HEK293 (cell line): ENCODE data around the gene CD164.

ENCODE experiments used
- CTCF ChIA-PET: fragments of 350-600 bp; formaldehyde crosslinking; extraction: SDS; loops from one replicate; lab custom pipeline; 2021; ENCODE audit warnings: antibody characterized with exemption; lab: Yijun Ruan, JAX
- POLR2A ChIA-PET: fragments of 300-600 bp; formaldehyde crosslinking; extraction: SDS; loops from one replicate; lab custom pipeline; 2020; ENCODE audit warnings: antibody characterized with exemption, inconsistent platforms; lab: Yijun Ruan, JAX
- H3K27ac ChIP-seq: fragments of 200-500 bp; sonication (Bioruptor generic); 2 replicates; pipeline ENCODE4 v1.5.1; 2014; ENCODE audit warnings: low read depth, low read length, control low read depth, inconsistent platforms; ENCODE audit errors: extremely low read depth
- H3K36me3 ChIP-seq, 2 experiments: fragments of 200-500 bp in 1 of 2; sonication (Bioruptor generic) in 1 of 2; 1 replicate in 1 of 2; 2 replicates in 1 of 2; pipeline ENCODE4 v1.5.1; 2014 to 2017; ENCODE audit warnings: inconsistent platforms in 2 of 2, low read length in 2 of 2; ENCODE audit not compliant: control insufficient read depth in 2 of 2, insufficient read depth in 1 of 2
- H3K4me1 ChIP-seq: fragments of 200-500 bp; sonication (Bioruptor generic); 2 replicates; pipeline ENCODE4 v1.5.1; 2014; ENCODE audit warnings: mild to moderate bottlenecking, low read length, inconsistent platforms; ENCODE audit not compliant: control insufficient read depth, insufficient read depth
- H3K4me3 ChIP-seq: 2 replicates; pipeline ENCODE4 v1.5.1; 2011; ENCODE audit warnings: low read depth, mild to moderate bottlenecking, control low read depth, low read length, moderate library complexity
- H3K9me3 ChIP-seq: fragments of 200-500 bp; sonication (Bioruptor generic); 2 replicates; pipeline ENCODE4 v1.5.1; 2014; ENCODE audit warnings: low read depth, low read length, inconsistent platforms; ENCODE audit not compliant: control insufficient read depth, insufficient read depth
- HOXC10 ChIP-seq: sonication (generic); formaldehyde crosslinking; IDR thresholded peaks from 2 replicates; pipeline ENCODE4 v1.8.1; 2023; ENCODE audit warnings: mild to moderate bottlenecking, missing genetic modification reagents
- PRDM6 ChIP-seq: fragments of 450-650 bp; formaldehyde crosslinking; IDR thresholded peaks from 2 replicates; pipeline ENCODE4 v1.5.1; 2017; ENCODE audit warnings: missing biosample characterization, missing genetic modification characterization
- SCRT2 ChIP-seq: fragments of 450-650 bp; formaldehyde crosslinking; IDR thresholded peaks from 2 replicates; pipeline ENCODE4 v1.5.1; 2016; ENCODE audit warnings: missing biosample characterization, missing genetic modification characterization
- TCF7L2 ChIP-seq: IDR thresholded peaks from 2 replicates; pipeline ENCODE4 v1.6.1; 2011; ENCODE audit warnings: low read depth, mild to moderate bottlenecking, inconsistent platforms, low read length, moderate library complexity, borderline replicate concordance
- ZBTB21 ChIP-seq: fragments of 450-650 bp; formaldehyde crosslinking; IDR thresholded peaks from 2 replicates; pipeline ENCODE4 v1.5.1; 2017; ENCODE audit warnings: missing biosample characterization, missing genetic modification characterization
- ZFP41 ChIP-seq: fragments of 450-650 bp; formaldehyde crosslinking; IDR thresholded peaks from 2 replicates; pipeline ENCODE4 v1.5.1; 2016; ENCODE audit warnings: missing biosample characterization, missing genetic modification characterization, borderline replicate concordance
- ZIC2 ChIP-seq: fragments of 450-650 bp; formaldehyde crosslinking; IDR thresholded peaks from 2 replicates; pipeline ENCODE4 v1.5.1; 2016; ENCODE audit warnings: missing biosample characterization, missing genetic modification characterization
- ZNF114 ChIP-seq: fragments of 450-650 bp; formaldehyde crosslinking; IDR thresholded peaks from 2 replicates; pipeline ENCODE4 v1.5.0; 2017; ENCODE audit warnings: missing biosample characterization, missing genetic modification characterization
- ZNF169 ChIP-seq: fragments of 450-650 bp; formaldehyde crosslinking; IDR thresholded peaks from 2 replicates; pipeline ENCODE4 v1.5.1; 2016; ENCODE audit warnings: missing biosample characterization, missing genetic modification characterization
- ZNF214 ChIP-seq: fragments of 450-650 bp; formaldehyde crosslinking; IDR thresholded peaks from 2 replicates; pipeline ENCODE4 v1.5.1; 2017; ENCODE audit warnings: missing biosample characterization, mild to moderate bottlenecking, missing genetic modification characterization, borderline replicate concordance
- ZNF248 ChIP-seq: fragments of 450-650 bp; formaldehyde crosslinking; IDR thresholded peaks from 2 replicates; pipeline ENCODE4 v1.5.1; 2017; ENCODE audit warnings: missing biosample characterization, missing genetic modification characterization
- ZNF426 ChIP-seq: fragments of 450-650 bp; formaldehyde crosslinking; IDR thresholded peaks from 2 replicates; pipeline ENCODE4 v1.5.1; 2017; ENCODE audit warnings: missing biosample characterization, missing genetic modification characterization, mild to moderate bottlenecking, inconsistent platforms, moderate library complexity
- ZSCAN16 ChIP-seq: fragments of 450-650 bp; formaldehyde crosslinking; IDR thresholded peaks from 2 replicates; pipeline ENCODE4 v1.5.1; 2016; ENCODE audit warnings: missing biosample characterization, missing genetic modification characterization
- TF ChIP-seq, protein P1 (sequence below): fragments of 450-650 bp; formaldehyde crosslinking; IDR thresholded peaks from 2 replicates; pipeline ENCODE4 v1.5.1; 2016; ENCODE audit warnings: missing biosample characterization, missing genetic modification characterization
- TF ChIP-seq, protein P2 (sequence below): fragments of 450-650 bp; formaldehyde crosslinking; IDR thresholded peaks from 2 replicates; pipeline ENCODE4 v1.5.1; 2017; ENCODE audit warnings: missing biosample characterization, missing genetic modification characterization
- TF ChIP-seq, protein P3 (sequence below): fragments of 450-650 bp; formaldehyde crosslinking; IDR thresholded peaks from 2 replicates; pipeline ENCODE4 v1.5.1; 2016; ENCODE audit warnings: missing biosample characterization, missing genetic modification characterization
- TF ChIP-seq, protein P4 (sequence below): fragments of 450-650 bp; formaldehyde crosslinking; IDR thresholded peaks from 2 replicates; pipeline ENCODE4 v1.5.1; 2016; ENCODE audit warnings: missing biosample characterization, missing genetic modification characterization
- TF ChIP-seq, protein P5 (sequence below): fragments of 450-650 bp; formaldehyde crosslinking; conservative IDR thresholded peaks from 2 replicates; pipeline ENCODE4 v1.5.1; 2016; ENCODE audit warnings: low read depth, missing biosample characterization, missing genetic modification characterization

Gene CD164

GRCh38 chr6:109362102-109362884, 20.0 kb downstream of the CD164 start:
- no peak overlapping the region for H3K4me3 ChIP-seq
- no peaks in the 10 kb centered on the region for H3K9me3 ChIP-seq
- no peak overlapping the region for H3K27ac ChIP-seq
- TF ChIP-seq, protein P1, sequence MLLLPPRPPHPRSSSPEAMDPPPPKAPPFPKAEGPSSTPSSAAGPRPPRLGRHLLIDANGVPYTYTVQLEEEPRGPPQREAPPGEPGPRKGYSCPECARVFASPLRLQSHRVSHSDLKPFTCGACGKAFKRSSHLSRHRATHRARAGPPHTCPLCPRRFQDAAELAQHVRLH (tag by site-specific recombination): no peak
- TF ChIP-seq, protein P2, sequence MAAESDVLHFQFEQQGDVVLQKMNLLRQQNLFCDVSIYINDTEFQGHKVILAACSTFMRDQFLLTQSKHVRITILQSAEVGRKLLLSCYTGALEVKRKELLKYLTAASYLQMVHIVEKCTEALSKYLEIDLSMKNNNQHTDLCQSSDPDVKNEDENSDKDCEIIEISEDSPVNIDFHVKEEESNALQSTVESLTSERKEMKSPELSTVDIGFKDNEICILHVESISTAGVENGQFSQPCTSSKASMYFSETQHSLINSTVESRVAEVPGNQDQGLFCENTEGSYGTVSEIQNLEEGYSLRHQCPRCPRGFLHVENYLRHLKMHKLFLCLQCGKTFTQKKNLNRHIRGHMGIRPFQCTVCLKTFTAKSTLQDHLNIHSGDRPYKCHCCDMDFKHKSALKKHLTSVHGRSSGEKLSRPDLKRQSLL (tag by site-specific recombination): no peak
- TF ChIP-seq ZNF214 (tag by site-specific recombination): no peak
- TF ChIP-seq SCRT2 (tag by site-specific recombination): no peak
- no peak for TF ChIP-seq ZNF426
- no peak for TF ChIP-seq TCF7L2
- TF ChIP-seq ZNF169 (tag by site-specific recombination): no peak
- TF ChIP-seq HOXC10 (CRISPR knock-in tag): no peak
- H3K4me1 ChIP-seq: no peaks in the 10 kb centered on the region
- H3K36me3 ChIP-seq: peaks cover 10 to 92% of the 10 kb centered on the region in 2 experiments
- CTCF ChIA-PET: interaction anchor here (1.3 kb wide), 1 partner anchor 20 kb away, joined by 3 read pairs; the partner anchor contains the start of gene CD164
- POLR2A ChIA-PET: interaction anchor here (0.7 to 1.5 kb wide), 2 partner anchors 20 to 755 kb away, joined by 4 read pairs; partner anchors contain the start of gene CD164

- Histone ChIP-seq H3K27ac (no peak overlapping the region), H3K4me3 (no peak overlapping the region), H3K4me1 (no peaks in the 10 kb centered on the region), H3K9me3 (no peaks in the 10 kb centered on the region), H3K36me3 (peaks cover 8 to 92% of the 10 kb centered on the region in 2 experiments; a peak in 2 of 3 replicates)
- ChIA-PET POLR2A (no interaction called here), CTCF (no interaction called here)
- TF ChIP-seq ZBTB21 (tag by site-specific recombination) (no peak), ZNF248 (tag by site-specific recombination) (no peak), PRDM6 (no peak), ZFP41 (no peak), ZNF114 (tag by site-specific recombination) (no peak), ZSCAN16 (no peak), ZIC2 (no peak)
- TF ChIP-seq, protein P3, sequence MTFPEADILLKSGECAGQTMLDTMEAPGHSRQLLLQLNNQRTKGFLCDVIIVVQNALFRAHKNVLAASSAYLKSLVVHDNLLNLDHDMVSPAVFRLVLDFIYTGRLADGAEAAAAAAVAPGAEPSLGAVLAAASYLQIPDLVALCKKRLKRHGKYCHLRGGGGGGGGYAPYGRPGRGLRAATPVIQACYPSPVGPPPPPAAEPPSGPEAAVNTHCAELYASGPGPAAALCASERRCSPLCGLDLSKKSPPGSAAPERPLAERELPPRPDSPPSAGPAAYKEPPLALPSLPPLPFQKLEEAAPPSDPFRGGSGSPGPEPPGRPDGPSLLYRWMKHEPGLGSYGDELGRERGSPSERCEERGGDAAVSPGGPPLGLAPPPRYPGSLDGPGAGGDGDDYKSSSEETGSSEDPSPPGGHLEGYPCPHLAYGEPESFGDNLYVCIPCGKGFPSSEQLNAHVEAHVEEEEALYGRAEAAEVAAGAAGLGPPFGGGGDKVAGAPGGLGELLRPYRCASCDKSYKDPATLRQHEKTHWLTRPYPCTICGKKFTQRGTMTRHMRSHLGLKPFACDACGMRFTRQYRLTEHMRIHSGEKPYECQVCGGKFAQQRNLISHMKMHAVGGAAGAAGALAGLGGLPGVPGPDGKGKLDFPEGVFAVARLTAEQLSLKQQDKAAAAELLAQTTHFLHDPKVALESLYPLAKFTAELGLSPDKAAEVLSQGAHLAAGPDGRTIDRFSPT (tag by site-specific recombination): no peak
- TF ChIP-seq, protein P4, sequence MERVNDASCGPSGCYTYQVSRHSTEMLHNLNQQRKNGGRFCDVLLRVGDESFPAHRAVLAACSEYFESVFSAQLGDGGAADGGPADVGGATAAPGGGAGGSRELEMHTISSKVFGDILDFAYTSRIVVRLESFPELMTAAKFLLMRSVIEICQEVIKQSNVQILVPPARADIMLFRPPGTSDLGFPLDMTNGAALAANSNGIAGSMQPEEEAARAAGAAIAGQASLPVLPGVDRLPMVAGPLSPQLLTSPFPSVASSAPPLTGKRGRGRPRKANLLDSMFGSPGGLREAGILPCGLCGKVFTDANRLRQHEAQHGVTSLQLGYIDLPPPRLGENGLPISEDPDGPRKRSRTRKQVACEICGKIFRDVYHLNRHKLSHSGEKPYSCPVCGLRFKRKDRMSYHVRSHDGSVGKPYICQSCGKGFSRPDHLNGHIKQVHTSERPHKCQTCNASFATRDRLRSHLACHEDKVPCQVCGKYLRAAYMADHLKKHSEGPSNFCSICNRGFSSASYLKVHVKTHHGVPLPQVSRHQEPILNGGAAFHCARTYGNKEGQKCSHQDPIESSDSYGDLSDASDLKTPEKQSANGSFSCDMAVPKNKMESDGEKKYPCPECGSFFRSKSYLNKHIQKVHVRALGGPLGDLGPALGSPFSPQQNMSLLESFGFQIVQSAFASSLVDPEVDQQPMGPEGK: no peak
- TF ChIP-seq, protein P5, sequence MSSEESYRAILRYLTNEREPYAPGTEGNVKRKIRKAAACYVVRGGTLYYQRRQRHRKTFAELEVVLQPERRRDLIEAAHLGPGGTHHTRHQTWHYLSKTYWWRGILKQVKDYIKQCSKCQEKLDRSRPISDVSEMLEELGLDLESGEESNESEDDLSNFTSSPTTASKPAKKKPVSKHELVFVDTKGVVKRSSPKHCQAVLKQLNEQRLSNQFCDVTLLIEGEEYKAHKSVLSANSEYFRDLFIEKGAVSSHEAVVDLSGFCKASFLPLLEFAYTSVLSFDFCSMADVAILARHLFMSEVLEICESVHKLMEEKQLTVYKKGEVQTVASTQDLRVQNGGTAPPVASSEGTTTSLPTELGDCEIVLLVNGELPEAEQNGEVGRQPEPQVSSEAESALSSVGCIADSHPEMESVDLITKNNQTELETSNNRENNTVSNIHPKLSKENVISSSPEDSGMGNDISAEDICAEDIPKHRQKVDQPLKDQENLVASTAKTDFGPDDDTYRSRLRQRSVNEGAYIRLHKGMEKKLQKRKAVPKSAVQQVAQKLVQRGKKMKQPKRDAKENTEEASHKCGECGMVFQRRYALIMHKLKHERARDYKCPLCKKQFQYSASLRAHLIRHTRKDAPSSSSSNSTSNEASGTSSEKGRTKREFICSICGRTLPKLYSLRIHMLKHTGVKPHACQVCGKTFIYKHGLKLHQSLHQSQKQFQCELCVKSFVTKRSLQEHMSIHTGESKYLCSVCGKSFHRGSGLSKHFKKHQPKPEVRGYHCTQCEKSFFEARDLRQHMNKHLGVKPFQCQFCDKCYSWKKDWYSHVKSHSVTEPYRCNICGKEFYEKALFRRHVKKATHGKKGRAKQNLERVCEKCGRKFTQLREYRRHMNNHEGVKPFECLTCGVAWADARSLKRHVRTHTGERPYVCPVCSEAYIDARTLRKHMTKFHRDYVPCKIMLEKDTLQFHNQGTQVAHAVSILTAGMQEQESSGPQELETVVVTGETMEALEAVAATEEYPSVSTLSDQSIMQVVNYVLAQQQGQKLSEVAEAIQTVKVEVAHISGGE (tag by site-specific recombination): no peak
These were observed 21.5 kb downstream of the CD164 start for GRCh38 chr6:109360791-109361190.
